Stimulated activated CD4-positive, alpha-beta T cell treated with anti-CD3 and anti-CD28 coated beads, Interleukin-1b, Interleukin-23, amount 100 ng/mL, for 1 hour (primary cell): ENCODE results near the gene HEYL.

Experiments
- DNase-seq, 2 donors: peaks; one replicate each; pipeline ENCODE4 v3.0.0-alpha.2; 2020; ENCODE audit warnings: low read depth in 2 of 2

HEYL gene

GRCh38 chr1:39638965-39639304 lies 508 bp downstream of the HEYL start:
- DNase-seq = no peak

DNA sequence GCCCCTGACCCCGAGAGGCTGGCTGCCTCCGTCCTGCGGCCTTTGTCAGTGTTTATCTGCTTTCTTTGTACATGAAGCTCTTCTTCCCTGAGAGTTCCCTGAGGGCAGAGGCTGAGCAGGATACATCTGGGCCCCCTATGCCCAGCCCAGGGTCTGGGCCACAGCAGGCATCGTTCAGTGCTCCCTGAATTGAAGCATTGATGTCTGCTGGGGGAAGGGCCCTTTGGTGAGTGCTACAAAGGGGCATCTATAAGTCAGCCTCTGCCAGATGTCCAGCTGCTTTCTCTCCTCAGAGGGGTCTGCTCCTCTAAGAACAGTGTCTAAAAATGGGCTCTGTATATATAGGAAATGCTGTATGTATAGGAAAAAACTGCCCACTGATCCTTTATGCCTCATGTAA lies 2.1 kb downstream of the HEYL start:
- no peak for DNase-seq

- no peak for DNase-seq
Measured at GRCh38 chr1:39635871-39636210, 3.6 kb downstream of the HEYL start.

DNA sequence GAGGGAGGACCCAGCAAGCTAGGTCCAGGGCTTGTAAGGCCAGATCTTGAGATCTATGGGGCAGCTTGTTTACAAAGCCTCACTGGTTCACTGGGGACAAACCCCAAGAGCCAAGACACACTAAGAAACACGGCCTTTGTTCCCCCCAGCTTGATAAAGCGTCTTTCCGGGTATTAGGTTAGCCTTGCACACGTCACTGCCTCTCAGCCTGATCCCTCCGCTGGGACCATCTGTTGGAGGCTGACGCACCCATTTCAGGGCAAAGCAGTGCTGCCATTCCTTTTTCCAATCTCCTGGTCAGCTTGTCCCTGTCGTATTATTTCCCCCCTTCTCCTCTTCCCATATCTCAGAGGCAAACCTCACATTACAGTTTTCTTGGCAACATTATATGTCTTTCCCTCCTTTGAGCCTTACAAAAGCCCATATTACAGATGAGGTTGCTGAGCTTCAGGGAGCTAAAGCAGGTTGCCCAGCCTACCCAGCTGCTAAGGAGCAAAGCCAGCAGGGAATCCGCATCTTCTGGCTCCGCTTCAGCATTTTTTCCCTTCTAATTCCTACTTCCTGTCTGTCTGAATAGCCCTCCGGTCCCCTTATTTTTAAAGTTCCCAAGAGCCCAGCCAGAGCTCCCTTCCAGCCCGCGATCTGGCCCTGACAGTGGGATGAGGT lies 4.1 kb downstream of the HEYL start:
- DNase-seq = no peak

GRCh38 chr1:39633422-39633821 lies 6.0 kb downstream of the HEYL start:
- DNase-seq = no peak

DNA sequence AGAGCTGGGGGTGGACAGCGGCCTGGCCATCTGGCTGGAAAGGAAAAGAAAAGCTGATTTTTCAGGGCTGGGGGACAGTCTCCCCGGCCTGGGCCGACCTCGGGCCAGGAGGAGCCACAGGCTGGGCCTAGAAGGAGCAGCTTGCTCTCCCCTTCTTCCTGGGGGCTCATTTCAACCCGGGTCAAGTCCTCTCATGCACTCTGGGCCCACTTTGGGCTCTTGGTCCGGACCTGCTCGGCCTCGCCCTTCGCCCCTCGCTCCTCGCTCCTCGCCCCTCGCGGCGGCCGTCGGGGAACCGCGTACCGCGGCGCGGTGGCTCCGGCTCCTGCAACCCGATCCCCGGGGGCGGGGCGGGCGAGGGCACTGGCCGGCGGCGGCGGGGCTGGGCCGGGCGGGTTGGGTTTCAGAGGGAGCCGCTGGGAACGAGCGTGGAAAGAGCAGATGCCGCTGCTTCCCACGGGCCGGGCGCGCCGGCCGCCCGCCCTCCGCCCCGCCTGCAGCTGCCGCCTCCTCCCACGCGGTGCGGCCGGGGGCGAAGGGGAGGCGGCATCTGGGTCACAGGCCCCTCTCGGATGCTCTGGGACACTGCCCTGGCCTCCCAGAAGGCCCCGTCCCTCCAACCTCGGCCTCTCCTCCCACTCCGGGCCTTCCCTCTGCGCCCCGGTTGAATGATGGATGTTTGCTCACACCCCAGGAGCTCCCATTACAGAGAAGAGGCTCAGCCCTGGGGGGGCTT lies 6.6 kb downstream of the HEYL start:
- no peak for DNase-seq

DNA sequence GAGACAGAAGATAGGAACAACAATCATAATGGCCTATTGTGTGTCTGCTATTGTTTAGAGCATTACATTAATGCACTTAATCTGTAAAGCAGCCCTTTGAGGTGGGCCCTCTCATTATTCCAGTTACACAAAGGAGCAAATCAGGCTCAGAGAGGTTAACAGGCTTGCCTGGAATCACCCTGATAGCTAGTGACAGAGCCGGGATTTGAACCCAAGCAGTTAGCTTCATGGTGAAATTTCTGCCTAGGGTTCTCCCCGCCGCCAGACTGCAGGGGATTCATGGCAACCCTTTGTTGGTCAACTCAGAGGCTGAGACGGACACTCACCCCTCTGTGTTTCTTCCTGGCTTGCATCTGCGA lies 7.1 kb downstream of the HEYL start:
- no peak for DNase-seq

- DNase-seq = no peak
Measured at GRCh38 chr1:39631361-39632322, 7.8 kb downstream of the HEYL start.

- no peak for DNase-seq
Measured at GRCh38 chr1:39628807-39629350, 10.6 kb downstream of the HEYL start.

GRCh38 chr1:39626646-39627045 lies 12.8 kb downstream of the HEYL start:
- DNase-seq = no peak

DNA sequence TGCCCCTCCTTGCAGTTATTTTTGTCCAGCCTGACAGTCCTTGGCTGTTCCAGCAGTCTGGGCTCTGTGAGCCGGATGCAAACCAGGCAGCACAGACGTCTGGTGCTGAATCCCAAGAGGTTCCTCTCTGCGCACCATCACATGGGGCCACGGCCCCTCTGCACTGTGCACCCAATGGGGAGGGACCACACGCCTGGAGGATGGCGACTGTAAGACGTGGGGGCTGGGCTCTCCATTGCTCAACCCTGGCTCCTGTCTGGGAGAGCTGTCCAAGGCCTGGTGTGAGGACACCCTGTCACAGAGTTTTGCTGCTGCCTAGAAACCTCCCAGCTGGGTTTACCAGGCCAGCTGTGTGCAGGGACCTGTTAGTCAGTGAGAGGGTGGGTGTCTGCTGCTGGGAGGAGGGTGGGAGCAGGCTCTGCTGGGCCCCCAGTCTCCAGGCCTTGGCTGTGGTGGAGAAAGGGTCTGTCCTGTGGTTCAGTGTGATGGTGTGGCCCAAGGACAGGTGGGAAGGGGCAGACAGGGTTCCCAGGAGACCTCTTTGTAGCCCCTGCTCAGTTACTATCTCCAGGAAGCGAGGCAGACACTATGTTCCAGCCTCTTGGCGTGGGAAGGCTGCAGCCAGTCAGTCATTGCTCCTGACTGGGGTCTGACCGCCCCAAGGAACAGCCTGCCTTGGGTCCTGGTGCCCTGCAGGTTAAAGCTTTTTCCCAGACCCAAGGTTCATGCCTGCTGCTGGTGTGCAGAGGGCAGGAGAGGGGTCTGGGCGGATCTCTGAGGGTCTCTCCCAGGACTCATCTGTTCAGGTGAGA lies 13.8 kb downstream of the HEYL start:
- DNase-seq = no peak

DNA sequence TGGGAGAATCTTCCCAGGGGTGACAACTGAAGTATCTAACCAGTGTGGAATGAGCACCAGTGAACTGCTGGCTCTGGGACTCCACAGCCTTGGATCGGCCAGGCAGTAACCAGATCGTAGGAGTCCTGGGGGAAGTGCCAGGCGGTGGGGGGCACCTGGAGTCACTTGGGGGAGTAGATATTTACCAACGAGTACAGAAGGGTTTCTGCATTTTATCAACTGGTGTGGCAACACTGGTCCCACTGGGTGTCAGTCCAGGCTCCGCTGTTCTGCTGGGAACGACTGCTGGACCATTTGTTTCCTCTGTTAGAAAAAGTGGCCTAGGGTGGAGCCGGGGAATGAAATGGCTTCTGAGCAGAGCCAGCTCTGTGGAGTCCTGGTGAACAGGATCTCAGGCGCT lies 14.4 kb downstream of the HEYL start:
- DNase-seq = no peak

GRCh38 chr1:39623053-39623452 lies 16.4 kb downstream of the HEYL start:
- no peak for DNase-seq

DNA sequence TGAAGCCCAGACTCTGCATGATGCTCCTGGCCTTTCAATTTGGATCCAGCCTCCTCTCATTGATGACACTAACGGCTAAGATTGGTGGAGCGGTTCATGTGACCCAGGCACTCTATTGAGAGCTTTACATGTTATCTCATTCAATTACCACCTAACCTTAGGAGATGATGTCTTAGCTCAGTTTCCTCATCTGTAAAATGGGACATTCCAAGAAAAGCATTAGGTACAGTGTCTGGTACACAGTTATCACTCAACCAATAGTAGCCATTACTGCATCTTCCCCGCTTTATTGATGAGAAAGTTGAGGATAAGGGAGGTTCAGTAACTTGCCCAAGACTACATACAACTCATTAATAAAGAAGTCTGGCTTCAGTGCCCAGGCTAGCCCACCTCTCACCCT lies 17.0 kb downstream of the HEYL start:
- no peak for DNase-seq

DNA sequence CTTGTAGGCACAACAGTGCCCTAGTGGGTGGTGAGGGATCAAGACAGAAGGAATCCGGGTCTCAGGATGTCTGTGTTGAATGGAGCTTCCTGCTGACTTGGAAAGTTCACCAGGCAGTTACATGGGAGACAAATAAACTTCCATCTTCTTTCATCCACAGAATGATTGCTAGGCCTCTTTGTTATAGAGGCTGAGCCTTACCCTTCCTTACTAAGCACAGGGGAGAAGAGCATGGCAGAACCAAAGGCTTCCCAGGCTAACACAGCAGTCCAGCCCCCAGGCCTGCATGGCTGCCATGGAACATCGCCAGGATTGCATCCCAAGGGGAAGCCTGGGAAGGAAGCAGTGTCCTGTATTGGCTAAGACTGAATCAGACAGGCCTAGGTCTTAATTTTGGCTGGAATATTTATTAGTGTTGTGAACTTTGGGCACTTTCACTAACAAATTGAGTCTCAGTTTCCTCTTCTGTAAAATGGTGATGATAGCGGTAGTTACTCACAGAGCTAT lies 18.7 kb downstream of the HEYL start:
- DNase-seq = no peak

- no peak for DNase-seq
Measured at GRCh38 chr1:39617488-39618049, 21.9 kb downstream of the HEYL start.

DNA sequence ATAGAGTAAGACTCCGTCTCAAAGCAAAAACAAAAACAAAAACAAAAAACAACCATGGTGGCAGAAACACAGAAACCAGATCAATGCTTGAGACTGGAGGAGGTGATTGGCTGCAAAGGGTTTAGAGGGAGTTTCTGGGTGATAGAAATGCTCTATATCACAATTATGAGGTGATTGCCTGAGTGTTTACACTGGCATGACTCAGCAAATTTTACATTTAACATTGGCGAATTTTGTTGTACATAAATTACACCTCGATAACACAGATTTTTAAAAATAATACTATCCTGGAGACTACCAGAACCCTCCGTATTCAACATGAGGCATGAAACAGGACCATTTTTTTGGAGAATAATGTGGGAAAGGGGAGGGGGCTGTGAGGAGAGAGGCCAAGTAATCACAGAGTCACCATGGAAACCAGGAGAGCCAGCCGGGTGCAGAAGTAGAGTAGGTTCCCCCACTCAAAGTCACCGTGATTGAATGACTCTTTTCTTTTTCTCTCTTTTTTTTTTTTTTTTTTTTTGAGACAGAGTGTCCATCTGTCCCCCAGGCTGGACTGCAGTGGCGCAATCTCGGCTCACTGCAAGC lies 24.3 kb downstream of the HEYL start:
- DNase-seq = no peak

- DNase-seq = no peak
Measured at GRCh38 chr1:39614488-39614887, 25.0 kb downstream of the HEYL start.

DNA sequence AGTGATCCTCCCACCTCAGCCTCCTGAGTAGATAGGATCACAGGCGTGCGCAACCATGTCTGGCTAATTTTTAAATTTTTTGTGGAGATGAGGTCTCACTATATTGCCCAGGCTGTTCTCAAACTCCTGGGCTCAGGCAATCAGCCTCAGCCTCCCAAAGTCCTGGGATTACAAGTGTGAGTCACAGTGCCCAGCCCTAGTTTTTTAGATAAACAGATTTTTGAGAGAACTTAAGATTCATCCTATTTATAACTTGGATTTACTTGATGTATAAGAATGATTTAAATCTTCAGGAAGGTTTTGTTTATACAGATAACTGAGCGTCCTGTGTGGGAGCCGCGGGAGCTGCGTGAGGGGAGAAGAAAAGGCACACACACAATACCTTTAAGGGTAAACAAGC lies 26.2 kb downstream of the HEYL start:
- no peak for DNase-seq

GRCh38 chr1:39609618-39610331 lies 29.7 kb downstream of the HEYL start:
- peak; percentile 56 to 68 for DNase-seq
